K562 (cell line): ENCODE data around the gene THRSP.
A peak's percentile ranks its signal among the peaks of the same experiment; 100 is the strongest.

Experiments used
- ETS2 ChIP-seq: IDR thresholded peaks from 2 replicates; pipeline ENCODE4 v1.6.1; 2016; ENCODE audit warnings: borderline replicate concordance, missing genetic modification characterization, mild to moderate bottlenecking, moderate library complexity, missing compliant biosample characterization; ENCODE audit not compliant: poor library complexity, severe bottlenecking
- SMARCA4 ChIP-seq: fragments of 450-650 bp; IDR thresholded peaks from 2 replicates; pipeline ENCODE4 v1.6.1; 2016
- SNRNP70 ChIP-seq: fragments of 200-400 bp; formaldehyde crosslinking; optimal IDR thresholded peaks from 2 replicates; pipeline ENCODE3; 2017; ENCODE audit warnings: low read depth, low read length
- TF ChIP-seq, protein P1 (sequence below): fragments of 250-450 bp; sonication (Bioruptor Pico); IDR thresholded peaks from 2 replicates; pipeline ENCODE4 v1.9.0; 2021; ENCODE audit warnings: mild to moderate bottlenecking, inconsistent platforms
- TF ChIP-seq, protein P2 (sequence below), 3 experiments: IDR thresholded peaks in 2 of 3; conservative IDR thresholded peaks in 1 of 3; 2 replicates each; pipeline ENCODE4 v1.5.1; 2011 to 2012; ENCODE audit warnings: low read length in 3 of 3, mild to moderate bottlenecking in 3 of 3, control low read depth in 2 of 3, improper control_type of control experiment in 1 of 3, inconsistent platforms in 1 of 3, low read depth in 1 of 3, mixed read lengths in 1 of 3, moderate library complexity in 1 of 3; ENCODE audit not compliant: insufficient read depth in 2 of 3

- no peak for TF ChIP-seq ETS2 (tag)
- 0 out of 2 replicates have a peak, but pooled peaks have one; percentile 31 for TF ChIP-seq SMARCA4
- TF ChIP-seq, protein P1, sequence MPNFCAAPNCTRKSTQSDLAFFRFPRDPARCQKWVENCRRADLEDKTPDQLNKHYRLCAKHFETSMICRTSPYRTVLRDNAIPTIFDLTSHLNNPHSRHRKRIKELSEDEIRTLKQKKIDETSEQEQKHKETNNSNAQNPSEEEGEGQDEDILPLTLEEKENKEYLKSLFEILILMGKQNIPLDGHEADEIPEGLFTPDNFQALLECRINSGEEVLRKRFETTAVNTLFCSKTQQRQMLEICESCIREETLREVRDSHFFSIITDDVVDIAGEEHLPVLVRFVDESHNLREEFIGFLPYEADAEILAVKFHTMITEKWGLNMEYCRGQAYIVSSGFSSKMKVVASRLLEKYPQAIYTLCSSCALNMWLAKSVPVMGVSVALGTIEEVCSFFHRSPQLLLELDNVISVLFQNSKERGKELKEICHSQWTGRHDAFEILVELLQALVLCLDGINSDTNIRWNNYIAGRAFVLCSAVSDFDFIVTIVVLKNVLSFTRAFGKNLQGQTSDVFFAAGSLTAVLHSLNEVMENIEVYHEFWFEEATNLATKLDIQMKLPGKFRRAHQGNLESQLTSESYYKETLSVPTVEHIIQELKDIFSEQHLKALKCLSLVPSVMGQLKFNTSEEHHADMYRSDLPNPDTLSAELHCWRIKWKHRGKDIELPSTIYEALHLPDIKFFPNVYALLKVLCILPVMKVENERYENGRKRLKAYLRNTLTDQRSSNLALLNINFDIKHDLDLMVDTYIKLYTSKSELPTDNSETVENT (CRISPR knock-in tag), result no peak
- TF ChIP-seq, protein P2, sequence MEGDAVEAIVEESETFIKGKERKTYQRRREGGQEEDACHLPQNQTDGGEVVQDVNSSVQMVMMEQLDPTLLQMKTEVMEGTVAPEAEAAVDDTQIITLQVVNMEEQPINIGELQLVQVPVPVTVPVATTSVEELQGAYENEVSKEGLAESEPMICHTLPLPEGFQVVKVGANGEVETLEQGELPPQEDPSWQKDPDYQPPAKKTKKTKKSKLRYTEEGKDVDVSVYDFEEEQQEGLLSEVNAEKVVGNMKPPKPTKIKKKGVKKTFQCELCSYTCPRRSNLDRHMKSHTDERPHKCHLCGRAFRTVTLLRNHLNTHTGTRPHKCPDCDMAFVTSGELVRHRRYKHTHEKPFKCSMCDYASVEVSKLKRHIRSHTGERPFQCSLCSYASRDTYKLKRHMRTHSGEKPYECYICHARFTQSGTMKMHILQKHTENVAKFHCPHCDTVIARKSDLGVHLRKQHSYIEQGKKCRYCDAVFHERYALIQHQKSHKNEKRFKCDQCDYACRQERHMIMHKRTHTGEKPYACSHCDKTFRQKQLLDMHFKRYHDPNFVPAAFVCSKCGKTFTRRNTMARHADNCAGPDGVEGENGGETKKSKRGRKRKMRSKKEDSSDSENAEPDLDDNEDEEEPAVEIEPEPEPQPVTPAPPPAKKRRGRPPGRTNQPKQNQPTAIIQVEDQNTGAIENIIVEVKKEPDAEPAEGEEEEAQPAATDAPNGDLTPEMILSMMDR (IDR thresholded peaks at IDR 0.05 in 2 of 3, conservative IDR thresholded peaks at IDR 0.05 in 1 of 3; ENCODE audit: insufficient read depth in 2 of 3, low read depth in 1 of 3, low read length in 3 of 3), result no peak
- no peak for TF ChIP-seq SNRNP70
Observed at GRCh38 chr11:78061921-78062311, 1.7 kb upstream of the THRSP start.
